PC-9 (cell line): ENCODE results near the gene ACSL4. TPM values are rescaled to one million over a fixed set of nuclear protein-coding genes. Genes with fewer than 3 reads are reported as not detected.
A peak's percentile ranks its signal among the peaks of the same experiment; 100 is the strongest.

Source experiments
- BruUV-seq: library from RNA; stranded (reverse); fragments of 400-500 nt; replicated peaks from 2 replicates; lab custom pipeline; 2021; lab: Mats Ljungman, UMichigan
- CTCF ChIA-PET: fragments of 300-600 bp; sonication (Branson Sonifier 250); formaldehyde crosslinking; loops from one replicate; lab custom pipeline; 2022; ENCODE audit warnings: antibody characterized with exemption; lab: Charles Lee
- POLR2A ChIA-PET: fragments of 300-600 bp; sonication (Branson Sonifier 250); formaldehyde crosslinking; loops from one replicate; lab custom pipeline; 2022; ENCODE audit warnings: antibody characterized with exemption; ENCODE audit not compliant: unreplicated experiment; lab: Charles Lee
- DNase-seq, 2 experiments: peaks; one replicate each; pipeline versions ENCODE4 v3.0.0 to v3.0.0-alpha.2; 2015 to 2022; ENCODE audit warnings: mixed read lengths in 1 of 2
- H2AFZ ChIP-seq: fragments of 200-600 bp; sonication (generic); 2 replicates; pipeline ENCODE4 v1.8.1; 2017; ENCODE audit warnings: antibody characterized with exemption
- H3F3A ChIP-seq: fragments of 200-600 bp; sonication (generic); 2 replicates; pipeline ENCODE4 v1.8.1; 2017; ENCODE audit warnings: antibody characterized with exemption, mild to moderate bottlenecking, low read depth; ENCODE audit not compliant: insufficient read depth
- H3K27ac ChIP-seq: fragments of 200-600 bp; sonication (generic); 2 replicates; pipeline ENCODE4 v1.6.1; 2016; ENCODE audit warnings: mixed run types
- H3K27me3 ChIP-seq: fragments of 200-600 bp; sonication (generic); 2 replicates; pipeline ENCODE4 v1.6.1; 2016; ENCODE audit warnings: low read depth, mixed run types; ENCODE audit not compliant: insufficient read depth
- H3K36me3 ChIP-seq: fragments of 200-600 bp; sonication (generic); 2 replicates; pipeline ENCODE4 v1.6.1; 2016; ENCODE audit warnings: low read depth, mixed run types
- H3K4me1 ChIP-seq: fragments of 200-600 bp; sonication (generic); replicated peaks from 2 replicates; pipeline ENCODE4 v1.6.1; 2016; ENCODE audit warnings: mixed run types; ENCODE audit not compliant: insufficient read depth
- H3K4me2 ChIP-seq: fragments of 200-600 bp; sonication (generic); 2 replicates; pipeline ENCODE4 v1.6.1; 2017; ENCODE audit warnings: mixed run types
- H3K4me3 ChIP-seq: fragments of 200-600 bp; sonication (generic); 2 replicates; pipeline ENCODE4 v1.6.1; 2016; ENCODE audit warnings: mixed run types
- H3K79me2 ChIP-seq: fragments of 200-600 bp; sonication (generic); 2 replicates; pipeline ENCODE4 v1.6.1; 2017; ENCODE audit warnings: low read depth, mixed run types
- H3K9me2 ChIP-seq: fragments of 200-600 bp; sonication (generic); 2 replicates; pipeline ENCODE4 v1.8.1; 2017; ENCODE audit warnings: mild to moderate bottlenecking; ENCODE audit not compliant: insufficient read depth
- H3K9me3 ChIP-seq: fragments of 200-600 bp; sonication (generic); 2 replicates; pipeline ENCODE4 v1.8.1; 2016; ENCODE audit warnings: low read depth; ENCODE audit not compliant: insufficient read depth
- H4K20me1 ChIP-seq: fragments of 200-600 bp; sonication (generic); 2 replicates; pipeline ENCODE4 v1.8.1; 2017; ENCODE audit not compliant: insufficient read depth
- EZH2 ChIP-seq: fragments of 200-600 bp; sonication (generic); IDR thresholded peaks from 2 replicates; pipeline ENCODE4 v1.8.0; 2017; ENCODE audit warnings: antibody characterized with exemption, low read depth
- intact Hi-C: fragments of 100-400 bp; cut with micrococcal nuclease; formaldehyde crosslinking; loops from one replicate; pipeline ENCODE4 v1.10.0; 2022; ENCODE audit not compliant: unreplicated experiment
- total RNA-seq: library from RNA; stranded (reverse); gene quantifications from 2 replicates; pipeline ENCODE4 v1.2.3, GENCODE V29; 2021
- TF ChIP-seq, protein P1 (sequence below): fragments of 200-600 bp; sonication (generic); conservative IDR thresholded peaks from 2 replicates; pipeline ENCODE4 v1.6.1; 2017; ENCODE audit warnings: mixed run types, antibody characterized with exemption, mild to moderate bottlenecking, moderate library complexity

The ACSL4 gene
- total RNA-seq, 1 experiment from 2014 or later = 81.1 TPM

DNA sequence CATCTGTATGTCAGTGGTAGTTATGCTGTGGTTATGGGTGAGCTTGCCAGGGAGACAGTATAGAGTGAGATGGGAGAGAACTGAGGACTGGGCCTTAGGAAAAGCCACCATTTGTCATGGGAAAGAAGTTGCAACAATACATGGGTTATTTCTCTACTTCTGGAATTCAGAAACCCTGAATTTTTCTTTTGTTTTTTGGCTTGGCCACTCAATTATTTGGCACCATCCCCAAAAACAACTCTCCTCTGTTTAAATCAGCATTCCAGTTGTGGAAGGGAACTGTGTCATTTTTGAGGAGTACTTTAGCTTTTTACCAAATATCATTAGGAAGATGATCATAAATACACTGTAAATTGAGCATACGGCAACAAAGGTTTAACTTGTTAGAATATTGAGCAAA, 41.1 kb upstream of the ACSL4 start:
- no TSS peak for BruUV-seq
- H3F3A ChIP-seq = no peaks in the 10 kb centered on the region
- no peaks in the 10 kb centered on the region for H3K79me2 ChIP-seq
- H3K36me3 ChIP-seq = no peaks in the 10 kb centered on the region
- intact Hi-C loops = no loop called here
- H4K20me1 ChIP-seq = no peaks in the 10 kb centered on the region
- no peak overlapping the region for H3K27ac ChIP-seq
- no peak overlapping the region for H3K4me3 ChIP-seq
- H2AFZ ChIP-seq = no peak overlapping the region
- no peak for DNase-seq
- no peaks in the 10 kb centered on the region for H3K27me3 ChIP-seq
- ChIA-PET CTCF (no interaction called here), POLR2A (no interaction called here)
- H3K9me3 ChIP-seq = no peaks in the 10 kb centered on the region
- TF ChIP-seq EZH2 = no peak
- TF ChIP-seq, protein P1, sequence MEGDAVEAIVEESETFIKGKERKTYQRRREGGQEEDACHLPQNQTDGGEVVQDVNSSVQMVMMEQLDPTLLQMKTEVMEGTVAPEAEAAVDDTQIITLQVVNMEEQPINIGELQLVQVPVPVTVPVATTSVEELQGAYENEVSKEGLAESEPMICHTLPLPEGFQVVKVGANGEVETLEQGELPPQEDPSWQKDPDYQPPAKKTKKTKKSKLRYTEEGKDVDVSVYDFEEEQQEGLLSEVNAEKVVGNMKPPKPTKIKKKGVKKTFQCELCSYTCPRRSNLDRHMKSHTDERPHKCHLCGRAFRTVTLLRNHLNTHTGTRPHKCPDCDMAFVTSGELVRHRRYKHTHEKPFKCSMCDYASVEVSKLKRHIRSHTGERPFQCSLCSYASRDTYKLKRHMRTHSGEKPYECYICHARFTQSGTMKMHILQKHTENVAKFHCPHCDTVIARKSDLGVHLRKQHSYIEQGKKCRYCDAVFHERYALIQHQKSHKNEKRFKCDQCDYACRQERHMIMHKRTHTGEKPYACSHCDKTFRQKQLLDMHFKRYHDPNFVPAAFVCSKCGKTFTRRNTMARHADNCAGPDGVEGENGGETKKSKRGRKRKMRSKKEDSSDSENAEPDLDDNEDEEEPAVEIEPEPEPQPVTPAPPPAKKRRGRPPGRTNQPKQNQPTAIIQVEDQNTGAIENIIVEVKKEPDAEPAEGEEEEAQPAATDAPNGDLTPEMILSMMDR = no peak
- peaks cover 18% of the 10 kb centered on the region for H3K4me1 ChIP-seq
- H3K9me2 ChIP-seq = no peaks in the 10 kb centered on the region
- H3K4me2 ChIP-seq = peak overlapping the region; percentile 29; the same call in 1 of the 2 replicates

GRCh38 chrX:109773374-109773773, 40.3 kb upstream of the ACSL4 start:
- no peaks in the 10 kb centered on the region for H3K79me2 ChIP-seq
- peaks cover 18% of the 10 kb centered on the region for H3K4me1 ChIP-seq
- no peaks in the 10 kb centered on the region for H3K36me3 ChIP-seq
- no peaks in the 10 kb centered on the region for H3K9me2 ChIP-seq
- H4K20me1 ChIP-seq = no peaks in the 10 kb centered on the region
- no peak for TF ChIP-seq EZH2
- TF ChIP-seq, protein P1 = no peak
- H2AFZ ChIP-seq = no peak overlapping the region
- ChIA-PET POLR2A (no interaction called here), CTCF (no interaction called here)
- intact Hi-C loops = no loop called here
- H3K27me3 ChIP-seq = no peaks in the 10 kb centered on the region
- H3K4me2 ChIP-seq = no peak overlapping the region
- no peaks in the 10 kb centered on the region for H3K9me3 ChIP-seq
- DNase-seq = no peak
- no TSS peak for BruUV-seq
- H3K27ac ChIP-seq = no peak overlapping the region
- H3F3A ChIP-seq = no peaks in the 10 kb centered on the region
- H3K4me3 ChIP-seq = no peak overlapping the region

GRCh38 chrX:109770780-109771179, 37.7 kb upstream of the ACSL4 start:
- Histone ChIP-seq H3K27ac (no peak overlapping the region), H2AFZ (no peak overlapping the region), H3K9me2 (no peaks in the 10 kb centered on the region), H3K79me2 (no peaks in the 10 kb centered on the region), H4K20me1 (no peaks in the 10 kb centered on the region), H3K4me2 (no peak overlapping the region), H3F3A (no peaks in the 10 kb centered on the region), H3K27me3 (no peaks in the 10 kb centered on the region), H3K4me1 (peaks cover 18% of the 10 kb centered on the region), H3K4me3 (no peak overlapping the region), H3K9me3 (no peaks in the 10 kb centered on the region), H3K36me3 (no peaks in the 10 kb centered on the region)
- intact Hi-C loops = no loop called here
- POLR2A ChIA-PET = no interaction called here
- TF ChIP-seq EZH2 = no peak
- TF ChIP-seq, protein P1 = no peak
- CTCF ChIA-PET = no interaction called here
- BruUV-seq = no TSS peak
- DNase-seq = no peak
